Upper lobe of left lung (tissue), 4 donors: ENCODE data around the gene HSPA4.

ENCODE experiments used
- CTCF ChIP-seq, 6 experiments: fragments of 450-650 bp in 4 of 6; fragments of 200-600 bp in 2 of 6; sonication (generic) in 2 of 6; IDR thresholded peaks; one replicate each; pipeline ENCODE4 v1.5.1; 2016 to 2019; ENCODE audit warnings: antibody characterized with exemption in 6 of 6
- POLR2A ChIP-seq, 4 donors: fragments of 450-650 bp; IDR thresholded peaks; one replicate each; pipeline ENCODE4 v1.5.1; 2016 to 2017; ENCODE audit warnings: antibody characterized with exemption in 4 of 4, mild to moderate bottlenecking in 2 of 4

- no peak for TF ChIP-seq CTCF (IDR thresholded peaks at IDR 0.05)
- TF ChIP-seq POLR2A (IDR thresholded peaks at IDR 0.05): no peak
Measured at GRCh38 chr5:133109655-133110483, 58.1 kb downstream of the HSPA4 start.
